Common myeloid progenitor, CD34-positive (primary cell): ENCODE measurements around the gene TUBGCP4.

ENCODE experiments used
- CTCF ChIA-PET: fragments of 350-600 bp; sonication (Branson Sonifier 250); formaldehyde crosslinking; loops from one replicate; lab custom pipeline; 2021; ENCODE audit warnings: antibody characterized with exemption; lab: Charles Lee
- POLR2A ChIA-PET: fragments of 350-600 bp; sonication (Branson Sonifier 250); formaldehyde crosslinking; loops from one replicate; lab custom pipeline; 2021; ENCODE audit warnings: antibody characterized with exemption; lab: Charles Lee
- DNase-seq, 3 donors: peaks; one replicate each; pipeline versions ENCODE4 v3.0.0 to v3.0.0-alpha.2; 2013
- H3K27ac ChIP-seq, 2 experiments: 1 replicate in 1 of 2; 2 replicates in 1 of 2; pipeline ENCODE4 v1.7.0; 2013; ENCODE audit warnings: inconsistent platforms in 2 of 2, low read length in 2 of 2, mild to moderate bottlenecking in 2 of 2, low read depth in 1 of 2, moderate library complexity in 1 of 2; ENCODE audit not compliant: severe bottlenecking in 2 of 2, insufficient read depth in 1 of 2, poor library complexity in 1 of 2
- H3K27me3 ChIP-seq, 5 experiments: replicated peaks in 2 of 5; 1 replicate in 3 of 5; 2 replicates in 2 of 5; pipeline versions ENCODE4 v1.6.1 to v1.7.0; 2013; ENCODE audit warnings: low read length in 4 of 5, mild to moderate bottlenecking in 2 of 5, moderate library complexity in 2 of 5, inconsistent platforms in 1 of 5; ENCODE audit not compliant: insufficient read depth in 5 of 5, control insufficient read depth in 4 of 5
- H3K36me3 ChIP-seq, 4 experiments: 1 replicate in 2 of 4; 2 replicates in 2 of 4; pipeline versions ENCODE4 v1.6.1 to v1.7.0; 2013; ENCODE audit warnings: low read length in 3 of 4, control low read depth in 1 of 4, mild to moderate bottlenecking in 1 of 4; ENCODE audit not compliant: control insufficient read depth in 4 of 4, insufficient read depth in 4 of 4
- H3K4me1 ChIP-seq, 4 experiments: 1 replicate in 3 of 4; 2 replicates in 1 of 4; pipeline versions ENCODE4 v1.6.1 to v1.7.1; 2013; ENCODE audit warnings: low read length in 3 of 4, mild to moderate bottlenecking in 3 of 4, control low read depth in 1 of 4, inconsistent platforms in 1 of 4, moderate library complexity in 1 of 4; ENCODE audit not compliant: control insufficient read depth in 4 of 4, insufficient read depth in 4 of 4; ENCODE audit errors: control extremely low read depth in 1 of 4
- H3K4me3 ChIP-seq, 7 experiments: 1 replicate in 4 of 7; 2 replicates in 3 of 7; pipeline versions ENCODE4 v1.5.1 to v1.7.0; 2013; ENCODE audit warnings: mild to moderate bottlenecking in 7 of 7, low read length in 6 of 7, moderate library complexity in 6 of 7, inconsistent platforms in 2 of 7, low read depth in 2 of 7, control low read depth in 1 of 7; ENCODE audit not compliant: insufficient read depth in 4 of 7, control insufficient read depth in 1 of 7; ENCODE audit errors: extremely low read depth in 1 of 7
- H3K9me3 ChIP-seq, 5 experiments: 1 replicate in 4 of 5; 2 replicates in 1 of 5; pipeline versions ENCODE4 v1.6.1 to v1.7.1; 2013; ENCODE audit warnings: low read length in 4 of 5, mild to moderate bottlenecking in 2 of 5, inconsistent platforms in 1 of 5, low read depth in 1 of 5, moderate library complexity in 1 of 5; ENCODE audit not compliant: control insufficient read depth in 4 of 5, insufficient read depth in 2 of 5; ENCODE audit errors: control extremely low read depth in 1 of 5
- WGBS: methylation state at CpG from one replicate; pipeline ENCODE4 v1.1.5; 2013; ENCODE audit not compliant: insufficient coverage; 5-methylcytosine and 5-hydroxymethylcytosine counted together

The TUBGCP4 gene

DNA sequence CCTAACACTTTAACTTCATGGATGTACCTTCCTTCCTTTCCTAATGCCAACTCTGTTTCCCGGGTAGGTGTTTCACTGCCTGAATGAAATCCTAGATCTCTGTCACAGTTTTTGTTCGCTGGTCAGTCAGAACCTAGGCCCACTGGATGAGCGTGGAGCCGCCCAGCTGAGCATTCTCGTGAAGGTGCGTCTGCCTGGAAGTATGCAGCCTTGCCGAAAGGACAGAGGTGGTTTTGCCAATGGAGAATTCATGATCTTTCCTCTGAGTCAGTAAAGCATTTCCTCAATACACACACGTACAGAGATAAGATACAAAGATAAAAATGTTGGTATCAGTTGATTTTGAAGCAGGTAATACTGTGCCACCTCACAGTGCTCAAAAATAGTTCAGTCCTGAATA lies 32.7 kb downstream of the TUBGCP4 start:
- Histone ChIP-seq H3K9me3 (no peaks in the 10 kb centered on the region), H3K27me3 (no peaks in the 10 kb centered on the region), H3K4me3 (no peak overlapping the region), H3K27ac (no peak overlapping the region), H3K36me3 (peaks cover 26 to 93% (median 65%) of the 10 kb centered on the region in 4 experiments), H3K4me1 (no peaks in the 10 kb centered on the region)
- no peak for DNase-seq
- ChIA-PET CTCF (no interaction called here), POLR2A (no interaction called here)
- 97% methylated on average over 6 of the region's 8 CpGs for WGBS

DNA sequence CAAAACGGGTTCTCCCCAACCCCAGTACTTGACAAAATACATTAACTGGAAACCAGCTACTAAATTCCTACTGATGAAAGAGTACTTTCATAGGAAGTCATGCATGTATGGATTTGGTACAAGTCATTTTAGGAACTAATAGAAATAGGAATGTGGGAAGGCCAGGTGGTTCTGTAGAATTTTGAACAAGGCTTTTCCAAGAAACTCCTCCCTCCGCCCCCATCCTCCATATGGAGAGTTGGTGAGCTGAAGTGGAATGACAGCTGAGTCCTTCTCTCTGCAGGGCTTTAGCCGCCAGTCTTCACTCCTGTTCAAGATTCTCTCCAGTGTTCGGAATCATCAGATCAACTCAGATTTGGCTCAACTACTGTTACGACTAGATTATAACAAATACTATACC lies 33.2 kb downstream of the TUBGCP4 start:
- ChIA-PET CTCF (no interaction called here), POLR2A (no interaction called here)
- H3K9me3 ChIP-seq, result no peaks in the 10 kb centered on the region
- peaks cover 28 to 94% (median 66%) of the 10 kb centered on the region in 4 experiments for H3K36me3 ChIP-seq
- no peak for DNase-seq
- no peak overlapping the region for H3K27ac ChIP-seq
- H3K4me1 ChIP-seq, result no peaks in the 10 kb centered on the region
- H3K27me3 ChIP-seq, result no peaks in the 10 kb centered on the region
- no peak overlapping the region for H3K4me3 ChIP-seq
- WGBS, result no CpG with 5 or more reads among the region's 5 CpGs

- CTCF ChIA-PET, result interaction anchor here (1.6 kb wide), 1 partner anchor 11 kb away, joined by 5 read pairs; no protein-coding TSS in a partner anchor
Observed at GRCh38 chr15:43406189-43406588, 35.3 kb downstream of the TUBGCP4 start.

GRCh38 chr15:43406808-43407207 lies 35.9 kb downstream of the TUBGCP4 start:
- Histone ChIP-seq H3K27me3 (no peaks in the 10 kb centered on the region), H3K9me3 (no peaks in the 10 kb centered on the region), H3K4me3 (no peak overlapping the region), H3K27ac (no peak overlapping the region), H3K36me3 (peaks cover 25 to 92% (median 61%) of the 10 kb centered on the region in 4 experiments), H3K4me1 (no peaks in the 10 kb centered on the region)
- 100% methylated on average over 1 of the region's 2 CpGs for WGBS
- CTCF ChIA-PET, result interaction anchor here (1.1 to 1.6 kb wide), 2 partner anchors 11 to 17 kb away, joined by 3 to 5 read pairs; no protein-coding TSS in a partner anchor
- POLR2A ChIA-PET, result no interaction called here
- no peak for DNase-seq

More at GRCh38 chr15:43406189-43406588, 35.3 kb downstream of the TUBGCP4 start:
- Histone ChIP-seq H3K4me1 (no peaks in the 10 kb centered on the region), H3K4me3 (no peak overlapping the region), H3K36me3 (peaks cover 26 to 93% (median 63%) of the 10 kb centered on the region in 4 experiments), H3K27ac (no peak overlapping the region), H3K27me3 (no peaks in the 10 kb centered on the region), H3K9me3 (no peaks in the 10 kb centered on the region)
- no peak for DNase-seq
- POLR2A ChIA-PET, result no interaction called here
- 100% methylated on average over 1 of the region's 2 CpGs for WGBS

DNA sequence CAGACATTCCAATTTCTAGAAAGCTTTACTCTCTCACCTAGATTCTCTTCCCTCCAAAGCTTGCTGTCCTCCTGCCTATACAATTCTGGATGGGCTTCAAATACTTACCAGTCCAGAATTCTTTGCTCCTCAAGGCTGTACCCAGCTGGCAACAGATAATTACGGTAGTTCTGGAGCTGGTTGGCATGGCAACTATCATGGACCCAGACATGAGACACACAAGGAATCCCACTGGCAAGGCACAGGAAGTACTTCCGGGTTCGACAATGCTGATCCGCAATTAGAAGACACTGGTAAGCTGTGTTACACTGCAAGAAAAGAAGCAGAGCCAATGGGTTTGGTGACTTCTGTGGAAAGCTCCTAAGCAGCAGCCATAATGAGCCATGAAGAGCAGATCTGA lies 37.9 kb downstream of the TUBGCP4 start:
- Histone ChIP-seq H3K4me1 (no peaks in the 10 kb centered on the region), H3K36me3 (peaks cover 23 to 93% (median 63%) of the 10 kb centered on the region in 4 experiments), H3K27me3 (no peaks in the 10 kb centered on the region), H3K4me3 (no peak overlapping the region), H3K9me3 (no peaks in the 10 kb centered on the region), H3K27ac (no peak overlapping the region)
- DNase-seq, result no peak
- ChIA-PET POLR2A (interaction anchor here (0.5 kb wide), 1 partner anchor 1135 kb away, joined by 4 read pairs; no protein-coding TSS in a partner anchor), CTCF (interaction anchor here (0.5 kb wide), 1 partner anchor 349 kb away, joined by 3 read pairs; no protein-coding TSS in a partner anchor)
- 100% methylated on average over 4 of the region's 4 CpGs for WGBS

DNA sequence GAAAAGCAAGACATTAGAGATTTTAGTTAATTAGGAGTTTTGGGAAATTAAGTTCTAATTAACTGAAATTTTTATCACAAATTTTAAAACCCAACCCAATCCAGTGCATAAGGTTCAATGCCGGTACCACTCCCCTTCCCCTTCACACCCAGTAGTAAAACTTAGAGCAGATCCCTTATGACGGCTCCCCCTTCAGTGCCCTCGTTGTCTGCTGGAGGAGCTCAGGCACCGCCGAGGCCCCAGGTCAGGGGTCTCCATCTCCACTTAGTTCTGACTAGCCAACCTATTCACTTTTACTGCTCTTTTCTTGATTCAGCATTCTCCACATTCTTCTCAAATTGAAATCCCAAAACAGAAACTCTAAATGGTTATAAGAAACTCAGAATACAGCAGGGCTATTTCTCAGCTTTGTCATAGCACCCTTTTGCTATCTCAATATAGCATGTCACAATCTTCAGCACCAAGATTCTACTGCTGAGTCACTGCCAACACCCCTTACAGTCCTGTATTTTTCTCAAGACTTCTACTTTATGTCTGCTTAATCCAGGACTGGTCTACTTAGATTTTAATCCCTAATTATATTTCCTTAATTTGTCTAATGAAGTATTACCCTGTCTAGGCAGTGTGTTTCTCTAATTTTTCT lies 39.8 kb downstream of the TUBGCP4 start:
- WGBS, result 100% methylated on average over 4 of the region's 5 CpGs
- no peak overlapping the region for H3K4me3 ChIP-seq
- H3K9me3 ChIP-seq, result no peaks in the 10 kb centered on the region
- no peaks in the 10 kb centered on the region for H3K27me3 ChIP-seq
- H3K27ac ChIP-seq, result peak overlapping the region in 1 of 2 experiments; percentile 60
- ChIA-PET CTCF (interaction anchor here (1.3 kb wide), 1 partner anchor 14 kb away, joined by 5 read pairs; no protein-coding TSS in a partner anchor), POLR2A (interaction anchor here (0.6 kb wide), 1 partner anchor 193 kb away, joined by 3 read pairs; no protein-coding TSS in a partner anchor)
- peaks cover 21 to 94% (median 60%) of the 10 kb centered on the region in 4 experiments for H3K36me3 ChIP-seq
- H3K4me1 ChIP-seq, result no peaks in the 10 kb centered on the region
- peak in 1 of 3 donors; percentile 12 for DNase-seq

GRCh38 chr15:43412096-43412495 lies 41.2 kb downstream of the TUBGCP4 start:
- H3K4me3 ChIP-seq, result no peak overlapping the region
- POLR2A ChIA-PET, result no interaction called here

More at GRCh38 chr15:43412096-43412495, 41.2 kb downstream of the TUBGCP4 start:
- Histone ChIP-seq H3K9me3 (no peaks in the 10 kb centered on the region), H3K36me3 (peaks cover 19 to 95% (median 62%) of the 10 kb centered on the region in 4 experiments), H3K27ac (no peak overlapping the region), H3K27me3 (no peaks in the 10 kb centered on the region), H3K4me1 (no peaks in the 10 kb centered on the region)
- no CpG with 5 or more reads among the region's 1 CpG for WGBS
- CTCF ChIA-PET, result interaction anchor here (1.0 kb wide), 1 partner anchor 74 kb away, joined by 3 read pairs; no protein-coding TSS in a partner anchor
- DNase-seq, result no peak
